GM12878 (cell line): ENCODE measurements around the gene TBC1D10A. TPM values are rescaled to one million over a fixed set of nuclear protein-coding genes. Genes with fewer than 3 reads are reported as not detected.

Experiments
- CHD4 ChIP-seq: fragments of 200-600 bp; sonication (generic); IDR thresholded peaks from 2 replicates; pipeline ENCODE4 v1.6.1; 2016; ENCODE audit warnings: mild to moderate bottlenecking
- ETV6 ChIP-seq, 2 experiments: fragments of 450-650 bp in 1 of 2; IDR thresholded peaks in 1 of 2; conservative IDR thresholded peaks in 1 of 2; 2 replicates each; pipeline ENCODE4 v1.6.1; 2014; ENCODE audit warnings: antibody characterized with exemption in 1 of 2, borderline replicate concordance in 1 of 2, low read depth in 1 of 2, mild to moderate bottlenecking in 1 of 2, moderate library complexity in 1 of 2
- NR2C2 ChIP-seq: IDR thresholded peaks from 2 replicates; pipeline ENCODE4 v1.6.1; 2011; ENCODE audit warnings: borderline replicate concordance, low read depth; ENCODE audit not compliant: control insufficient read depth, insufficient read length
- POLR2A ChIP-seq: IDR thresholded peaks from 2 replicates; pipeline ENCODE4 v1.6.1; 2011; ENCODE audit warnings: low read depth, mild to moderate bottlenecking, low read length
- POLR2AphosphoS2 ChIP-seq: IDR thresholded peaks from 2 replicates; pipeline ENCODE4 v1.6.1; 2011; ENCODE audit warnings: low read depth, mild to moderate bottlenecking, low read length, improper control_type of control experiment, moderate library complexity
- POU2F2 ChIP-seq: IDR thresholded peaks from 3 replicates; pipeline ENCODE4 v1.6.1; 2011; ENCODE audit warnings: low read depth, mild to moderate bottlenecking, low read length, borderline replicate concordance
- SP1 ChIP-seq: IDR thresholded peaks from one replicate; pipeline ENCODE4 v1.6.1; 2011; ENCODE audit warnings: low read depth, low read length
- TAF1 ChIP-seq: IDR thresholded peaks from 2 replicates; pipeline ENCODE4 v1.6.1; 2011; ENCODE audit warnings: mild to moderate bottlenecking, low read depth, low read length, borderline replicate concordance
- TCF7 ChIP-seq: IDR thresholded peaks from 2 replicates; pipeline ENCODE4 v1.6.1; 2014; ENCODE audit warnings: antibody characterized with exemption, borderline replicate concordance
- YY1 ChIP-seq: IDR thresholded peaks from 2 replicates; pipeline ENCODE4 v1.6.1; 2011; ENCODE audit warnings: low read depth, mild to moderate bottlenecking, low read length
- polyA plus RNA-seq, 11 experiments: library from polyadenylated mRNA; depleted of rRNA in 4 of 11; unstranded in 6 of 11; stranded (reverse) in 5 of 11; fragments of >200 nt; fragmentation: Nextera tagmentation in 4 of 11; fragmentation: Illumina TruSeq in 1 of 11; extraction: Ambion mirVana in 4 of 11; extraction: Trizol in 1 of 11; gene quantifications; 1 replicate in 1 of 11; 2 replicates in 10 of 11; pipeline versions ENCODE4 v1.2.1 to v1.2.3, GENCODE V29; 2011 to 2016; ENCODE audit warnings: inconsistent platforms in 2 of 11, missing spikeins in 2 of 11, low read depth in 1 of 11
- total RNA-seq, 4 experiments: library from RNA; depleted of rRNA in 3 of 4; stranded (reverse); fragments of >200 nt in 3 of 4; fragmentation: Illumina TruSeq in 1 of 4; extraction: Trizol in 1 of 4; gene quantifications; 2 replicates each; pipeline versions ENCODE4 v1.2.1 to v1.2.3, GENCODE V29; 2013 to 2021
- TF ChIP-seq, protein P1 (sequence below): IDR thresholded peaks from 2 replicates; pipeline ENCODE4 v1.6.1; 2012; ENCODE audit warnings: low read length, inconsistent platforms
- TF ChIP-seq, protein P2 (sequence below): fragments of 450-650 bp; formaldehyde crosslinking; IDR thresholded peaks from 2 replicates; pipeline ENCODE4 v1.4.0; 2020; ENCODE audit warnings: mild to moderate bottlenecking, moderate library complexity

The TBC1D10A gene
- total and polyA plus RNA-seq, 10 of the 15 experiments (the other 5 are each of a cell fraction or from before 2014, with no cell fraction given), result 0.27 to 25.7 (median 15.3) TPM

DNA sequence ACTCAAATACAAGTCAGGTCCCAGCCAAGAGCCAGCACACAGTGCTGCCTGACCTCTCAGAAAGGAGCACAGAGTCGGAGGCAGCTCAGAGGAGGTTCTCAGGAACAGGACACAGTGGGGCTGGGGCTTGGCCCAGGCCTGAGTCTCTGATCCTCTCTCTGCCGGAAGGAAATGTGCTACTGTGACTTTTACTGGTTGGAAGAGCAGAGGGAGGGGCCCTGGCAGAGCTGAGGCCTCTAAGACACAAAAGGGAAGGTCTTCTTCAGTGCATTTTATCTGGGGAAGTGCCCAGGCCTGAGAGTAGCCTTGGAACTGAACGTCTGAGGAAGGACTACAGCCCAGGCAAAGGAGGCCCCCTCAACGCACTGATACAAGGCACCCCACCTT, 21.2 kb downstream of the TBC1D10A start (continued):
- TF ChIP-seq, protein P1, sequence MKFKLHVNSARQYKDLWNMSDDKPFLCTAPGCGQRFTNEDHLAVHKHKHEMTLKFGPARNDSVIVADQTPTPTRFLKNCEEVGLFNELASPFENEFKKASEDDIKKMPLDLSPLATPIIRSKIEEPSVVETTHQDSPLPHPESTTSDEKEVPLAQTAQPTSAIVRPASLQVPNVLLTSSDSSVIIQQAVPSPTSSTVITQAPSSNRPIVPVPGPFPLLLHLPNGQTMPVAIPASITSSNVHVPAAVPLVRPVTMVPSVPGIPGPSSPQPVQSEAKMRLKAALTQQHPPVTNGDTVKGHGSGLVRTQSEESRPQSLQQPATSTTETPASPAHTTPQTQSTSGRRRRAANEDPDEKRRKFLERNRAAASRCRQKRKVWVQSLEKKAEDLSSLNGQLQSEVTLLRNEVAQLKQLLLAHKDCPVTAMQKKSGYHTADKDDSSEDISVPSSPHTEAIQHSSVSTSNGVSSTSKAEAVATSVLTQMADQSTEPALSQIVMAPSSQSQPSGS, result no peak
- TF ChIP-seq TAF1 (peak; percentile 57; the same call in 1 of the 2 replicates), POLR2AphosphoS2 (0 out of 2 replicates have a peak, but pooled peaks have one; percentile 55), SP1 (peak; percentile 10), YY1 (peak; percentile 34; the same call in 1 of the 2 replicates), TCF7 (no peak), POLR2A (peak; percentile 74), POU2F2 (peak; percentile 11; the same call in 1 of the 3 replicates), CHD4 (no peak), NR2C2 (no peak), ETV6 (conservative IDR thresholded peaks at IDR 0.05 in 1 of 2, IDR thresholded peaks at IDR 0.05 in 1 of 2; ENCODE audit: borderline replicate concordance in 1 of 2, low read depth in 1 of 2) (peak in 1 of 2 experiments; percentile 78; a peak in 2 of 4 replicates)
- TF ChIP-seq, protein P2, sequence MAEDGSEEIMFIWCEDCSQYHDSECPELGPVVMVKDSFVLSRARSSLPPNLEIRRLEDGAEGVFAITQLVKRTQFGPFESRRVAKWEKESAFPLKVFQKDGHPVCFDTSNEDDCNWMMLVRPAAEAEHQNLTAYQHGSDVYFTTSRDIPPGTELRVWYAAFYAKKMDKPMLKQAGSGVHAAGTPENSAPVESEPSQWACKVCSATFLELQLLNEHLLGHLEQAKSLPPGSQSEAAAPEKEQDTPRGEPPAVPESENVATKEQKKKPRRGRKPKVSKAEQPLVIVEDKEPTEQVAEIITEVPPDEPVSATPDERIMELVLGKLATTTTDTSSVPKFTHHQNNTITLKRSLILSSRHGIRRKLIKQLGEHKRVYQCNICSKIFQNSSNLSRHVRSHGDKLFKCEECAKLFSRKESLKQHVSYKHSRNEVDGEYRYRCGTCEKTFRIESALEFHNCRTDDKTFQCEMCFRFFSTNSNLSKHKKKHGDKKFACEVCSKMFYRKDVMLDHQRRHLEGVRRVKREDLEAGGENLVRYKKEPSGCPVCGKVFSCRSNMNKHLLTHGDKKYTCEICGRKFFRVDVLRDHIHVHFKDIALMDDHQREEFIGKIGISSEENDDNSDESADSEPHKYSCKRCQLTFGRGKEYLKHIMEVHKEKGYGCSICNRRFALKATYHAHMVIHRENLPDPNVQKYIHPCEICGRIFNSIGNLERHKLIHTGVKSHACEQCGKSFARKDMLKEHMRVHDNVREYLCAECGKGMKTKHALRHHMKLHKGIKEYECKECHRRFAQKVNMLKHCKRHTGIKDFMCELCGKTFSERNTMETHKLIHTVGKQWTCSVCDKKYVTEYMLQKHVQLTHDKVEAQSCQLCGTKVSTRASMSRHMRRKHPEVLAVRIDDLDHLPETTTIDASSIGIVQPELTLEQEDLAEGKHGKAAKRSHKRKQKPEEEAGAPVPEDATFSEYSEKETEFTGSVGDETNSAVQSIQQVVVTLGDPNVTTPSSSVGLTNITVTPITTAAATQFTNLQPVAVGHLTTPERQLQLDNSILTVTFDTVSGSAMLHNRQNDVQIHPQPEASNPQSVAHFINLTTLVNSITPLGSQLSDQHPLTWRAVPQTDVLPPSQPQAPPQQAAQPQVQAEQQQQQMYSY (CRISPR knock-in tag), result no peak
- TF ChIP-seq, all 136 proteins: peak for 10
